ENCODE measurements around the gene GPATCH2. TPM values are rescaled to one million over a fixed set of nuclear protein-coding genes. Genes with fewer than 3 reads are reported as not detected.

Gene GPATCH2
- total and polyA plus RNA-seq, 8 donors, result 11.0 to 28.5 (median 23.3) TPM

DNA sequence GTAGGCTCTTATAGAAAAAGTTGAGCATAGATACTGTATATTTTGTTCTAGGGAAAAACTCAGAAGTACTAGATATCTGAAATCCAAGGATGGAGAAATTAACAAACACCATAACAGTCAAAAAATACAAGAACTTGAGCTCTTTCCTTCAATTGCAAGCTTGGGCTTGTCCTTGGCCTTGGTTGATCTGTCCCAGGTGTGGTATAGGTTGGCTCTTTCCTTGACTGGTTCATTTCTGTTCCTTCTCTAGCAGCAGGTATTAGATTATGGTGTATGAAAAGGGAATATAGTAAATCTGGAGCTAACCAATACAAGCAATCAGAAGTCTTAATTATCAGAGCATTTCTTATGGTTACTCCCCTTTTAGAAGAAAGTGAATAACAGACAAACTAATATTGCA, 198.6 kb downstream of the GPATCH2 start:
- intact Hi-C loops (cut with DNase I), result no loop called here
- no peaks in the 10 kb centered on the region for H3K4me1 ChIP-seq
- H3K36me3 ChIP-seq, result peaks cover 0 to 15% of the 10 kb centered on the region in 2 donors
- TF ChIP-seq, protein P1, sequence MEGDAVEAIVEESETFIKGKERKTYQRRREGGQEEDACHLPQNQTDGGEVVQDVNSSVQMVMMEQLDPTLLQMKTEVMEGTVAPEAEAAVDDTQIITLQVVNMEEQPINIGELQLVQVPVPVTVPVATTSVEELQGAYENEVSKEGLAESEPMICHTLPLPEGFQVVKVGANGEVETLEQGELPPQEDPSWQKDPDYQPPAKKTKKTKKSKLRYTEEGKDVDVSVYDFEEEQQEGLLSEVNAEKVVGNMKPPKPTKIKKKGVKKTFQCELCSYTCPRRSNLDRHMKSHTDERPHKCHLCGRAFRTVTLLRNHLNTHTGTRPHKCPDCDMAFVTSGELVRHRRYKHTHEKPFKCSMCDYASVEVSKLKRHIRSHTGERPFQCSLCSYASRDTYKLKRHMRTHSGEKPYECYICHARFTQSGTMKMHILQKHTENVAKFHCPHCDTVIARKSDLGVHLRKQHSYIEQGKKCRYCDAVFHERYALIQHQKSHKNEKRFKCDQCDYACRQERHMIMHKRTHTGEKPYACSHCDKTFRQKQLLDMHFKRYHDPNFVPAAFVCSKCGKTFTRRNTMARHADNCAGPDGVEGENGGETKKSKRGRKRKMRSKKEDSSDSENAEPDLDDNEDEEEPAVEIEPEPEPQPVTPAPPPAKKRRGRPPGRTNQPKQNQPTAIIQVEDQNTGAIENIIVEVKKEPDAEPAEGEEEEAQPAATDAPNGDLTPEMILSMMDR (IDR thresholded peaks at IDR 0.05), result no peak
- H3K4me3 ChIP-seq, result no peak overlapping the region
- no peak for ATAC-seq
- no peak overlapping the region for H3K27ac ChIP-seq
- H3K27me3 ChIP-seq, result no peaks in the 10 kb centered on the region
- no peaks in the 10 kb centered on the region for H3K9me3 ChIP-seq
- DNase-seq, result no peak

- intact Hi-C loops (cut with DNase I), result no loop called here
Measured at GRCh38 chr1:217431395-217431794, 199.5 kb downstream of the GPATCH2 start.

GRCh38 chr1:217425422-217425821, 205.5 kb downstream of the GPATCH2 start:
- Histone ChIP-seq H3K4me3 (no peak overlapping the region), H3K27ac (no peak overlapping the region), H3K36me3 (no peaks in the 10 kb centered on the region), H3K4me1 (no peaks in the 10 kb centered on the region), H3K27me3 (no peaks in the 10 kb centered on the region), H3K9me3 (no peaks in the 10 kb centered on the region)
- ATAC-seq, result peak; percentile 56
- intact Hi-C loops (cut with DNase I), result no loop called here
- TF ChIP-seq, protein P1 (IDR thresholded peaks at IDR 0.05), result no peak
- peak in 2 of 4 donors; percentile 81 to 87 for DNase-seq

More at GRCh38 chr1:217431395-217431794, 199.5 kb downstream of the GPATCH2 start:
- Histone ChIP-seq H3K27me3 (no peaks in the 10 kb centered on the region), H3K4me1 (no peaks in the 10 kb centered on the region), H3K9me3 (no peaks in the 10 kb centered on the region), H3K4me3 (no peak overlapping the region), H3K36me3 (peaks cover 0 to 7% of the 10 kb centered on the region in 2 donors), H3K27ac (no peak overlapping the region)
- DNase-seq (no peak), ATAC-seq (no peak)
- TF ChIP-seq, protein P1 (IDR thresholded peaks at IDR 0.05), result no peak

- intact Hi-C loops (cut with DNase I), result no loop called here
- no peak for DNase-seq
- Histone ChIP-seq H3K9me3 (no peaks in the 10 kb centered on the region), H3K27me3 (no peaks in the 10 kb centered on the region), H3K4me3 (no peak overlapping the region), H3K27ac (no peak overlapping the region), H3K4me1 (no peaks in the 10 kb centered on the region), H3K36me3 (no peaks in the 10 kb centered on the region)
- no peak for ATAC-seq
- TF ChIP-seq, protein P1 (IDR thresholded peaks at IDR 0.05), result no peak
Measured at GRCh38 chr1:217419194-217419551, 211.7 kb downstream of the GPATCH2 start.

- H3K36me3 ChIP-seq, result no peaks in the 10 kb centered on the region
- peak; percentile 26 for ATAC-seq
- TF ChIP-seq, protein P1 (IDR thresholded peaks at IDR 0.05), result no peak
- no peaks in the 10 kb centered on the region for H3K4me1 ChIP-seq
- no peak overlapping the region for H3K27ac ChIP-seq
- intact Hi-C loops (cut with DNase I), result no loop called here
- H3K4me3 ChIP-seq, result no peak overlapping the region
- peak in 3 of 4 donors; percentile 46 to 73 (median 72) for DNase-seq
- H3K9me3 ChIP-seq, result no peaks in the 10 kb centered on the region
- H3K27me3 ChIP-seq, result no peaks in the 10 kb centered on the region
Measured at GRCh38 chr1:217418269-217419193, 212.4 kb downstream of the GPATCH2 start.

Measured in left lung (tissue), 10 donors.